ENCODE data around the gene LGALS7.

DNA sequence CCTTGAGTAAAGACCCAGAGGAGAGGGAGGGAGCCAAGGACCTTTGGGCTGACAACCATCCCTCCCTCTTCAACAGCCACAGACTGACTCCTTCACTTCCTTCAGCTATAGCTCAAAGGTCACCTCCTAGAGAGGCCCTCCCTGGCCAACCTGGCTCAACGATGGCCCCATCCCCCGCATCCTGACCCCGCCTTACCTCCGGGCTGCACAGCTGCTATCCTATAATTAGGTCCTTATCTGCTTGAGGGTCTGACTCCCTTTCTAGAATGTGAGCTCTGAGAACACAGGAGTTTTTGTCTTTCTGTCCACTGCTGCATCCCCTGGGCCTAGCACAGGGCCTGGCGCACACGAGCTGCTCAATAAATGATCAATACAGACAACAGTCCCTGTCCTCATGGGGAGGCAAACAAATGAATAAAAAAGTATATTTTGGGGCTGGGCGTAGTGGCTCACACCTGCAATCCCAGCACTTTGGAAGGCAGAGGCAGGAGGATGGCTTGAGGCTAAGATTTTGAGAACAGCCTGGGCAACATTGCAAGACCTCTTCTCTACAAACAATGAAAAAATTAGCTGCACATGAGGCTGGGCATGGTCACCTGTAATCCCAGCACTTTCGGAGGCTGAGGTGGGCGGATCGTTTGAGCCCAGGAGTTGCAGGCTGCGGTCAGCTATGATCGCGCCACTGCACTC, 46.1 kb upstream of the LGALS7 start:
- TF ChIP-seq, protein P1, sequence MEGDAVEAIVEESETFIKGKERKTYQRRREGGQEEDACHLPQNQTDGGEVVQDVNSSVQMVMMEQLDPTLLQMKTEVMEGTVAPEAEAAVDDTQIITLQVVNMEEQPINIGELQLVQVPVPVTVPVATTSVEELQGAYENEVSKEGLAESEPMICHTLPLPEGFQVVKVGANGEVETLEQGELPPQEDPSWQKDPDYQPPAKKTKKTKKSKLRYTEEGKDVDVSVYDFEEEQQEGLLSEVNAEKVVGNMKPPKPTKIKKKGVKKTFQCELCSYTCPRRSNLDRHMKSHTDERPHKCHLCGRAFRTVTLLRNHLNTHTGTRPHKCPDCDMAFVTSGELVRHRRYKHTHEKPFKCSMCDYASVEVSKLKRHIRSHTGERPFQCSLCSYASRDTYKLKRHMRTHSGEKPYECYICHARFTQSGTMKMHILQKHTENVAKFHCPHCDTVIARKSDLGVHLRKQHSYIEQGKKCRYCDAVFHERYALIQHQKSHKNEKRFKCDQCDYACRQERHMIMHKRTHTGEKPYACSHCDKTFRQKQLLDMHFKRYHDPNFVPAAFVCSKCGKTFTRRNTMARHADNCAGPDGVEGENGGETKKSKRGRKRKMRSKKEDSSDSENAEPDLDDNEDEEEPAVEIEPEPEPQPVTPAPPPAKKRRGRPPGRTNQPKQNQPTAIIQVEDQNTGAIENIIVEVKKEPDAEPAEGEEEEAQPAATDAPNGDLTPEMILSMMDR (IDR thresholded peaks at IDR 0.05; ENCODE audit: poor library complexity) = no peak
- no peak for TF ChIP-seq EZH2 (IDR thresholded peaks at IDR 0.05; ENCODE audit: borderline replicate concordance)
- TF ChIP-seq EZH2phosphoT487 (IDR thresholded peaks at IDR 0.05; ENCODE audit: low read depth, severe bottlenecking, unreplicated experiment) = no peak
